ENCODE measurements around the gene LGALS9.
"Not testable (repeated sequence)": the region's sequence is repeated elsewhere in the genome, so short reads cannot be mapped to it uniquely, and the experiment has no call there.

Gene LGALS9

GRCh38 chr17:27655525-27656111, 24.6 kb downstream of the LGALS9 start:
- H3K4me1 ChIP-seq (ENCODE audit: control extremely low read depth in 1 of 4, control insufficient read depth in 4 of 4, insufficient read depth in 4 of 4, low read length in 3 of 4); H3K4me3 ChIP-seq (ENCODE audit: control insufficient read depth in 1 of 7, extremely low read depth in 1 of 7, insufficient read depth in 4 of 7, low read depth in 2 of 7, low read length in 6 of 7); DNase-seq; H3K27ac ChIP-seq (ENCODE audit: insufficient read depth in 1 of 2, low read depth in 1 of 2, low read length in 2 of 2, poor library complexity in 1 of 2, severe bottlenecking in 2 of 2); H3K36me3 ChIP-seq (ENCODE audit: control insufficient read depth in 4 of 4, insufficient read depth in 4 of 4, low read length in 3 of 4); H3K9me3 ChIP-seq (ENCODE audit: control extremely low read depth in 1 of 5, control insufficient read depth in 4 of 5, insufficient read depth in 2 of 5, low read depth in 1 of 5, low read length in 4 of 5); POLR2A ChIA-PET; H3K27me3 ChIP-seq (replicated peaks in 2 of 5; ENCODE audit: control insufficient read depth in 4 of 5, insufficient read depth in 5 of 5, low read length in 4 of 5): not testable (repeated sequence)
- 95% methylated on average over 7 of the region's 16 CpGs for WGBS (ENCODE audit: insufficient coverage)
- CTCF ChIA-PET, result interaction anchor here (1.0 to 10.8 kb wide), 14 partner anchors 9 to 418 kb away, joined by 3 to 102 read pairs (median 6); no protein-coding TSS in a partner anchor

DNA sequence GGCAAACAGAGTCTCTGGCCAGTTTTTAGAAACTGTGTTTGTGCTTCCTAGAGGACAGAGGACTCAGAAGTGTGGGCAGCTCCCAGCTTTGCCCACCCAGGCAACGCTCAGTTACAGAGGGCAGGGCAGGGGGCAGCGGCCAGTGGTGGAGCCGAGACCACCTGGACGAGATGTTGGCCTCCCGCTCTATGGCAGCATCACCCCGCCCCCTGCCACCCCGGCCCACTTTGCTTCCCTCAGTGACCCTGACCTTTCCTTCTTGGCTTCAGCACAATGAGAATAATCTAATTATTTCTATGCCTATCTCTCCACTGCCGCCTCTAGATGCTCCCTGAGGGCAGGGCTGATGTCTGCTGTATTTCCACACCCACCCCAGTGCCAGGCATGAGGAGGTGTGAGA, 25.6 kb downstream of the LGALS9 start:
- WGBS (ENCODE audit: insufficient coverage), result 93% methylated on average over 7 of the region's 8 CpGs
- H3K36me3 ChIP-seq (ENCODE audit: control insufficient read depth in 4 of 4, insufficient read depth in 4 of 4, low read length in 3 of 4); H3K4me3 ChIP-seq (ENCODE audit: control insufficient read depth in 1 of 7, extremely low read depth in 1 of 7, insufficient read depth in 4 of 7, low read depth in 2 of 7, low read length in 6 of 7); H3K9me3 ChIP-seq (ENCODE audit: control extremely low read depth in 1 of 5, control insufficient read depth in 4 of 5, insufficient read depth in 2 of 5, low read depth in 1 of 5, low read length in 4 of 5); DNase-seq; H3K27ac ChIP-seq (ENCODE audit: insufficient read depth in 1 of 2, low read depth in 1 of 2, low read length in 2 of 2, poor library complexity in 1 of 2, severe bottlenecking in 2 of 2); POLR2A ChIA-PET; H3K4me1 ChIP-seq (ENCODE audit: control extremely low read depth in 1 of 4, control insufficient read depth in 4 of 4, insufficient read depth in 4 of 4, low read length in 3 of 4); H3K27me3 ChIP-seq (replicated peaks in 2 of 5; ENCODE audit: control insufficient read depth in 4 of 5, insufficient read depth in 5 of 5, low read length in 4 of 5): not testable (repeated sequence)
- CTCF ChIA-PET, result interaction anchor here (2.1 to 10.8 kb wide), 2 partner anchors 99 to 223 kb away, joined by 7 to 97 read pairs; no protein-coding TSS in a partner anchor

DNA sequence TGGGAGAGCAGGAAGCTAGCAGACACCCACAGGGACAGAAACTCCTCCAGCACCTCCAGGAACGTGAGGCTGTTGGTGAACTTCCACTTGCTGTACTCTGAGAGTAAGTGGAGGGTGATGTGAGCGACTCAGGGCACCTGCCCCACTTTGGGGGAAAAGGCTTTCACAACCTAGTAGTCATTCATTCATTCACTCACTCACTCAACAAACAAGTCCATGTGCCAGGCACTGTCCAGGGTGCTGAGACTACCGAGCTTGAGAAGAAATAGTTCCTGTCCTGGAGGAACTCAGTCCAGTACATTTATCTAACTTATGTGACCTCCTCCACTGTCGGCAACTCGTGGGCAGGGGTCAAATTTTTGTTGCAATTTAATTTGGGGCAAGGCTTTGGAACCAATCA, 26.6 kb downstream of the LGALS9 start:
- no peak overlapping the region for H3K4me3 ChIP-seq (ENCODE audit: control insufficient read depth in 1 of 7, extremely low read depth in 1 of 7, insufficient read depth in 4 of 7, low read depth in 2 of 7, low read length in 6 of 7)
- no peak overlapping the region for H3K27ac ChIP-seq (ENCODE audit: insufficient read depth in 1 of 2, low read depth in 1 of 2, low read length in 2 of 2, poor library complexity in 1 of 2, severe bottlenecking in 2 of 2)
- H3K4me1 ChIP-seq (ENCODE audit: control extremely low read depth in 1 of 4, control insufficient read depth in 4 of 4, insufficient read depth in 4 of 4, low read length in 3 of 4), result peaks cover 0 to 3% (median under 1%) of the 10 kb centered on the region in 4 experiments
- H3K9me3 ChIP-seq (ENCODE audit: control extremely low read depth in 1 of 5, control insufficient read depth in 4 of 5, insufficient read depth in 2 of 5, low read depth in 1 of 5, low read length in 4 of 5), result no peaks in the 10 kb centered on the region
- no peaks in the 10 kb centered on the region for H3K36me3 ChIP-seq (ENCODE audit: control insufficient read depth in 4 of 4, insufficient read depth in 4 of 4, low read length in 3 of 4)
- DNase-seq, result peak in 2 of 3 donors; percentile 50 to 58
- CTCF ChIA-PET, result interaction anchor here (1.4 to 10.8 kb wide), 3 partner anchors 26 to 222 kb away, joined by 3 to 97 read pairs (median 7); no protein-coding TSS in a partner anchor
- H3K27me3 ChIP-seq (replicated peaks in 2 of 5; ENCODE audit: control insufficient read depth in 4 of 5, insufficient read depth in 5 of 5, low read length in 4 of 5), result peaks cover 0 to 1% (median 0%) of the 10 kb centered on the region in 5 experiments
- 50% methylated on average over 1 of the region's 5 CpGs for WGBS (ENCODE audit: insufficient coverage)
- POLR2A ChIA-PET, result no interaction called here

DNA sequence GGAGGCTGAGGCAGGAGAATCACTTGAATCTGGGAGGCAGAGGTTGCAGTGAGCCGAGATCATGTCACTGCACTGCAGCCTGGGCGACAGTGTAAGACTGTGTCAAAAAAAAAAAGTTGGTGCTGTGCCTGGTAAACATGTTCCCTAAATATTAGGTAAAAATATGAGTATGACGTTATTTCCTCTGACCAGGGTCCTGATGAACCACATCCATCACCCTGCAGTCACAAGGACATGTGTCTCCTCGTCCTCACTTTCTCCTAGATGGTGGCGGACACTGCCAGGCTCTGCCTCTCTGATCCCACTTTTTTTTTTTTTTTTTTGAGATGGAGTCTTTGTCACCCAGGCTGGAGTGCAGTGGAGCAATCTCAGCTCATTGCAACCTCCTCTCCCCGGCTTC, 28.7 kb downstream of the LGALS9 start:
- 85% methylated on average over 2 of the region's 6 CpGs for WGBS (ENCODE audit: insufficient coverage)
- Histone ChIP-seq H3K9me3 (ENCODE audit: control extremely low read depth in 1 of 5, control insufficient read depth in 4 of 5, insufficient read depth in 2 of 5, low read depth in 1 of 5, low read length in 4 of 5) (no peaks in the 10 kb centered on the region), H3K36me3 (ENCODE audit: control insufficient read depth in 4 of 4, insufficient read depth in 4 of 4, low read length in 3 of 4) (no peaks in the 10 kb centered on the region), H3K27ac (ENCODE audit: insufficient read depth in 1 of 2, low read depth in 1 of 2, low read length in 2 of 2, poor library complexity in 1 of 2, severe bottlenecking in 2 of 2) (no peak overlapping the region), H3K4me3 (ENCODE audit: control insufficient read depth in 1 of 7, extremely low read depth in 1 of 7, insufficient read depth in 4 of 7, low read depth in 2 of 7, low read length in 6 of 7) (no peak overlapping the region), H3K4me1 (ENCODE audit: control extremely low read depth in 1 of 4, control insufficient read depth in 4 of 4, insufficient read depth in 4 of 4, low read length in 3 of 4) (no peaks in the 10 kb centered on the region), H3K27me3 (replicated peaks in 2 of 5; ENCODE audit: control insufficient read depth in 4 of 5, insufficient read depth in 5 of 5, low read length in 4 of 5) (peaks cover 0 to 3% (median 0%) of the 10 kb centered on the region in 5 experiments)
- DNase-seq, result no peak
- CTCF ChIA-PET, result interaction anchor here (1.8 kb wide), 1 partner anchor 97 kb away, joined by 9 read pairs; no protein-coding TSS in a partner anchor
- POLR2A ChIA-PET, result interaction anchor here (0.6 kb wide), 1 partner anchor 52 kb away, joined by 5 read pairs; no protein-coding TSS in a partner anchor

GRCh38 chr17:27660436-27660835, 29.4 kb downstream of the LGALS9 start:
- ChIA-PET POLR2A (interaction anchor here (0.6 kb wide), 1 partner anchor 52 kb away, joined by 5 read pairs; no protein-coding TSS in a partner anchor), CTCF (interaction anchor here (0.7 to 1.8 kb wide), 3 partner anchors 14 to 96 kb away, joined by 3 to 9 read pairs (median 3); no protein-coding TSS in a partner anchor)
- 76% methylated on average over 2 of the region's 3 CpGs for WGBS (ENCODE audit: insufficient coverage)
- H3K9me3 ChIP-seq (ENCODE audit: control extremely low read depth in 1 of 5, control insufficient read depth in 4 of 5, insufficient read depth in 2 of 5, low read depth in 1 of 5, low read length in 4 of 5), result no peaks in the 10 kb centered on the region
- H3K27ac ChIP-seq (ENCODE audit: insufficient read depth in 1 of 2, low read depth in 1 of 2, low read length in 2 of 2, poor library complexity in 1 of 2, severe bottlenecking in 2 of 2), result no peak overlapping the region
- no peaks in the 10 kb centered on the region for H3K4me1 ChIP-seq (ENCODE audit: control extremely low read depth in 1 of 4, control insufficient read depth in 4 of 4, insufficient read depth in 4 of 4, low read length in 3 of 4)
- H3K4me3 ChIP-seq (ENCODE audit: control insufficient read depth in 1 of 7, extremely low read depth in 1 of 7, insufficient read depth in 4 of 7, low read depth in 2 of 7, low read length in 6 of 7), result no peak overlapping the region
- peaks cover 0 to 3% (median 0%) of the 10 kb centered on the region in 5 experiments for H3K27me3 ChIP-seq (replicated peaks in 2 of 5; ENCODE audit: control insufficient read depth in 4 of 5, insufficient read depth in 5 of 5, low read length in 4 of 5)
- H3K36me3 ChIP-seq (ENCODE audit: control insufficient read depth in 4 of 4, insufficient read depth in 4 of 4, low read length in 3 of 4), result no peaks in the 10 kb centered on the region
- no peak for DNase-seq

DNA sequence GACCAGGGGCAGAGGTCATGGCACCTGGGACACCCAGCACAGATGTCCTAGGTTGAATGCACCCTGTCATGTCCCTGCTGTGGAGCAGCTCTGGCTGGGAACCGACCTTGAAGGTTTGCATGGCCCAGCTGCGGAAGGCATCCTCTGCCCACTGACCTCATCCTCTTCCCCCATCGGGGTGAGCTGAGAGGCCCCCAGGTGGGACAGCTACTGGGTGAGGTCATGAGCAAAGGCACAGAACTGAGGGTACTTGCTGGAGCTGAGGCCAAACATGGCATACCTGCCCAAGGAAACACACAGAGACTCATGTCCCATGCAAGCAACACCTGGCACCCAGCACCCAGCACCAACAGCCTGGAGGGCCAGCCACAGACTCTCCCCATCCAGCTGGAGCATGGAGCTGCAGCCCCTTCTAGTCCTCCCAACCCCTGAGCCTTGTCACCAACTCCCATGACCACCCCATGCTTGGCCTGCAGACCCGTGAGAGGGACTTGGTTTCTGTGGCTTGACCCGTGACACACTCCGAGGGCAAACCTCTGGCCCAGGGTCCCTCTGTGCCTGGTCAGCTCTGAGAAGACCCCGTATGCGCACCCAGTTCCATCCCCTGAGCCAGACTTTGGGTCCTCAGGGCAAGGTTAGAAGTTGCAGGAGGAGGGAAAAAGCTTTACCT, 33.1 kb downstream of the LGALS9 start:
- H3K9me3 ChIP-seq (ENCODE audit: control extremely low read depth in 1 of 5, control insufficient read depth in 4 of 5, insufficient read depth in 2 of 5, low read depth in 1 of 5, low read length in 4 of 5), result no peaks in the 10 kb centered on the region
- peaks cover 0 to 2% (median 0%) of the 10 kb centered on the region in 5 experiments for H3K27me3 ChIP-seq (replicated peaks in 2 of 5; ENCODE audit: control insufficient read depth in 4 of 5, insufficient read depth in 5 of 5, low read length in 4 of 5)
- H3K4me3 ChIP-seq (ENCODE audit: control insufficient read depth in 1 of 7, extremely low read depth in 1 of 7, insufficient read depth in 4 of 7, low read depth in 2 of 7, low read length in 6 of 7), result no peak overlapping the region
- CTCF ChIA-PET, result interaction anchor here (2.7 to 3.9 kb wide), 2 partner anchors 9 to 93 kb away, joined by 11 to 20 read pairs; no protein-coding TSS in a partner anchor
- no peak overlapping the region for H3K27ac ChIP-seq (ENCODE audit: insufficient read depth in 1 of 2, low read depth in 1 of 2, low read length in 2 of 2, poor library complexity in 1 of 2, severe bottlenecking in 2 of 2)
- POLR2A ChIA-PET, result interaction anchor here (0.5 to 0.6 kb wide), 2 partner anchors 383 to 626 kb away, joined by 4 to 5 read pairs; no protein-coding TSS in a partner anchor
- H3K4me1 ChIP-seq (ENCODE audit: control extremely low read depth in 1 of 4, control insufficient read depth in 4 of 4, insufficient read depth in 4 of 4, low read length in 3 of 4), result no peaks in the 10 kb centered on the region
- WGBS (ENCODE audit: insufficient coverage), result 93% methylated on average over 8 of the region's 8 CpGs
- no peak for DNase-seq
- no peaks in the 10 kb centered on the region for H3K36me3 ChIP-seq (ENCODE audit: control insufficient read depth in 4 of 4, insufficient read depth in 4 of 4, low read length in 3 of 4)

DNA sequence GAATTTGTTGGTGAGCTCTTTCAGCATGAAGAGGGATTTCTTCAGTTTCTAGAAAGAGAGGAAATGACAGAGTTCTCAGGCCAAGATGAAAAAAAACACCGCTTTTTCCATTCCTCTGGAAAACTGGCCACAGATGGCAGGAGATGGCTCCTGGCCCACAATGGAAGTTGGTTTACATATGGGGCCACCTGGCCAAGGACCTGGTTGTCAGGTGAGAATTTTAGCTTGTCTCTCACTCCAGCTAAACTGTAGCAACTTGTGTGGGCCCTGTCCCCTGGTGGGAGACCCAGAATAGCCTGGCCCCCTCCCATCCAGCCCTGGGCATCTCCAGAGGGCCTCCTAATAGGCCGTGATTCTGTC, 33.6 kb downstream of the LGALS9 start:
- Histone ChIP-seq H3K36me3 (ENCODE audit: control insufficient read depth in 4 of 4, insufficient read depth in 4 of 4, low read length in 3 of 4) (no peaks in the 10 kb centered on the region), H3K9me3 (ENCODE audit: control extremely low read depth in 1 of 5, control insufficient read depth in 4 of 5, insufficient read depth in 2 of 5, low read depth in 1 of 5, low read length in 4 of 5) (no peaks in the 10 kb centered on the region), H3K4me3 (ENCODE audit: control insufficient read depth in 1 of 7, extremely low read depth in 1 of 7, insufficient read depth in 4 of 7, low read depth in 2 of 7, low read length in 6 of 7) (no peak overlapping the region), H3K4me1 (ENCODE audit: control extremely low read depth in 1 of 4, control insufficient read depth in 4 of 4, insufficient read depth in 4 of 4, low read length in 3 of 4) (no peaks in the 10 kb centered on the region), H3K27ac (ENCODE audit: insufficient read depth in 1 of 2, low read depth in 1 of 2, low read length in 2 of 2, poor library complexity in 1 of 2, severe bottlenecking in 2 of 2) (no peak overlapping the region), H3K27me3 (replicated peaks in 2 of 5; ENCODE audit: control insufficient read depth in 4 of 5, insufficient read depth in 5 of 5, low read length in 4 of 5) (peaks cover 0 to 2% (median 0%) of the 10 kb centered on the region in 5 experiments)
- no peak for DNase-seq
- WGBS (ENCODE audit: insufficient coverage), result 83% methylated on average over 1 of the region's 2 CpGs
- POLR2A ChIA-PET, result interaction anchor here (0.5 to 0.6 kb wide), 2 partner anchors 383 to 625 kb away, joined by 4 to 5 read pairs; no protein-coding TSS in a partner anchor
- CTCF ChIA-PET, result interaction anchor here (0.6 to 3.9 kb wide), 3 partner anchors 10 to 92 kb away, joined by 3 to 20 read pairs (median 11); no protein-coding TSS in a partner anchor
